HG03039 (cell line): Measurements from ENCODE around the gene TCF23.
A peak's percentile ranks its signal among the peaks of the same experiment; 100 is the strongest.

Source experiments
- ATAC-seq: cut with Tn5 transposase; IDR thresholded peaks from one replicate; pipeline ENCODE4 v1.9.1; 2021; ENCODE audit warnings: mild to moderate bottlenecking, moderate library complexity; ENCODE audit not compliant: unreplicated experiment

The TCF23 gene

GRCh38 chr2:27127883-27128667 is 20.7 kb upstream of the TCF23 start:
- ATAC-seq = no peak

- ATAC-seq = no peak
These were observed 19.9 kb upstream of the TCF23 start for GRCh38 chr2:27128668-27129571.

- no peak for ATAC-seq
These were observed 18.4 kb upstream of the TCF23 start for GRCh38 chr2:27130396-27130795.

GRCh38 chr2:27131429-27131828 is 17.4 kb upstream of the TCF23 start:
- ATAC-seq = no peak

- ATAC-seq = no peak
These were observed 15.5 kb upstream of the TCF23 start for GRCh38 chr2:27133195-27133875.

- ATAC-seq = peak; percentile 81
These were observed 14.7 kb upstream of the TCF23 start, which contains the start of gene PREB for GRCh38 chr2:27133905-27134780. Gene PREB, minus strand, starts transcription at chr2:27134636. Its CDS starts 215 bp downstream, at chr2:27134421.

- ATAC-seq = no peak
These were observed 13.9 kb upstream of the TCF23 start for GRCh38 chr2:27134781-27135477.

GRCh38 chr2:27135478-27135955 is 13.3 kb upstream of the TCF23 start:
- ATAC-seq = no peak

- ATAC-seq = no peak
These were observed 12.1 kb upstream of the TCF23 start for GRCh38 chr2:27136751-27137150.

GRCh38 chr2:27137322-27137935 is 11.4 kb upstream of the TCF23 start:
- no peak for ATAC-seq

- no peak for ATAC-seq
These were observed 10.7 kb upstream of the TCF23 start for GRCh38 chr2:27138111-27138510.

GRCh38 chr2:27139310-27139709 is 9.5 kb upstream of the TCF23 start, which contains the start of gene PRR30:
Gene PRR30, minus strand, starts transcription at chr2:27139410. Its CDS starts 1,081 bp downstream, at chr2:27138329.
- ATAC-seq = no peak

GRCh38 chr2:27143285-27143684 is 5.5 kb upstream of the TCF23 start:
- ATAC-seq = no peak

- ATAC-seq = no peak
These were observed 3.1 kb upstream of the TCF23 start for GRCh38 chr2:27145682-27146081.

GRCh38 chr2:27147935-27148334 is 869 bp upstream of the TCF23 start:
- no peak for ATAC-seq

- ATAC-seq = no peak
These were observed 984 bp downstream of the TCF23 start for GRCh38 chr2:27149570-27150405.

GRCh38 chr2:27150639-27151230 is 1.9 kb downstream of the TCF23 start:
- no peak for ATAC-seq
